ENCODE measurements around the gene ANGPTL2. TPM values are rescaled to one million over a fixed set of nuclear protein-coding genes. Genes with fewer than 3 reads are reported as not detected.

The ANGPTL2 gene
- total RNA-seq, 2 experiments from 2014 or later, result not detected

- intact Hi-C loops (cut with micrococcal nuclease; ENCODE audit: unreplicated experiment), result no loop called here
- Histone ChIP-seq H3K79me2 (ENCODE audit: insufficient read depth, low read depth, low read length) (no peaks in the 10 kb centered on the region), H3K4me3 (ENCODE audit: low read depth, low read length, poor library complexity, severe bottlenecking) (peak overlapping the region; percentile 7), H3K36me3 (ENCODE audit: insufficient read depth, low read length) (no peaks in the 10 kb centered on the region), H3K27ac (ENCODE audit: low read depth, low read length, poor library complexity, severe bottlenecking) (no peak overlapping the region), H3K9me3 (ENCODE audit: low read length) (no peaks in the 10 kb centered on the region), H2AFZ (ENCODE audit: low read length) (no peak overlapping the region), H3K4me1 (ENCODE audit: insufficient read depth, low read length, poor library complexity, severe bottlenecking) (peaks cover 69% of the 10 kb centered on the region), H4K20me1 (ENCODE audit: insufficient read depth, low read length) (no peaks in the 10 kb centered on the region), H3K9me2 (ENCODE audit: insufficient read depth, low read length) (no peaks in the 10 kb centered on the region), H3K4me2 (ENCODE audit: low read length) (peak overlapping the region; percentile 40)
- no TSS peak for BruUV-seq (replicated peaks)
- ChIA-PET POLR2A (interaction anchor here (0.5 kb wide), 1 partner anchor 1385 kb away, joined by 3 read pairs; no protein-coding TSS in a partner anchor), CTCF (ENCODE audit: unreplicated experiment) (no interaction called here)
- TF ChIP-seq EZH2phosphoT487 (IDR thresholded peaks at IDR 0.05; ENCODE audit: borderline replicate concordance, low read depth, low read length), result no peak
- no peak for TF ChIP-seq CTCF (conservative IDR thresholded peaks at IDR 0.05; ENCODE audit: low read length)
- no peak for DNase-seq (ENCODE audit: low spot score)
These were observed 40.5 kb upstream of the ANGPTL2 start for GRCh38 chr9:127162864-127163365.

- no peak for TF ChIP-seq EZH2phosphoT487 (IDR thresholded peaks at IDR 0.05; ENCODE audit: borderline replicate concordance, low read depth, low read length)
- Histone ChIP-seq H3K4me2 (ENCODE audit: low read length) (no peak overlapping the region), H3K9me3 (ENCODE audit: low read length) (no peaks in the 10 kb centered on the region), H3K79me2 (ENCODE audit: insufficient read depth, low read depth, low read length) (no peaks in the 10 kb centered on the region), H4K20me1 (ENCODE audit: insufficient read depth, low read length) (no peaks in the 10 kb centered on the region), H3K4me1 (ENCODE audit: insufficient read depth, low read length, poor library complexity, severe bottlenecking) (peaks cover 63% of the 10 kb centered on the region), H3K4me3 (ENCODE audit: low read depth, low read length, poor library complexity, severe bottlenecking) (no peak overlapping the region), H2AFZ (ENCODE audit: low read length) (no peak overlapping the region), H3K27ac (ENCODE audit: low read depth, low read length, poor library complexity, severe bottlenecking) (no peak overlapping the region), H3K9me2 (ENCODE audit: insufficient read depth, low read length) (no peaks in the 10 kb centered on the region), H3K36me3 (ENCODE audit: insufficient read depth, low read length) (no peaks in the 10 kb centered on the region)
- no TSS peak for BruUV-seq (replicated peaks)
- ChIA-PET CTCF (ENCODE audit: unreplicated experiment) (no interaction called here), POLR2A (interaction anchor here (0.6 kb wide), 1 partner anchor 15 kb away, joined by 3 read pairs; no protein-coding TSS in a partner anchor)
- DNase-seq (ENCODE audit: low spot score), result peak; percentile 14
- intact Hi-C loops (cut with micrococcal nuclease; ENCODE audit: unreplicated experiment), result no loop called here
These were observed 39.8 kb upstream of the ANGPTL2 start for GRCh38 chr9:127162046-127162863.

- Histone ChIP-seq H3K27ac (ENCODE audit: low read depth, low read length, poor library complexity, severe bottlenecking) (no peak overlapping the region), H3K9me3 (ENCODE audit: low read length) (no peaks in the 10 kb centered on the region), H3K36me3 (ENCODE audit: insufficient read depth, low read length) (no peaks in the 10 kb centered on the region), H3K4me3 (ENCODE audit: low read depth, low read length, poor library complexity, severe bottlenecking) (no peak overlapping the region), H3K79me2 (ENCODE audit: insufficient read depth, low read depth, low read length) (no peaks in the 10 kb centered on the region), H3K4me2 (ENCODE audit: low read length) (no peak overlapping the region), H3K9me2 (ENCODE audit: insufficient read depth, low read length) (no peaks in the 10 kb centered on the region), H2AFZ (ENCODE audit: low read length) (no peak overlapping the region), H4K20me1 (ENCODE audit: insufficient read depth, low read length) (no peaks in the 10 kb centered on the region), H3K4me1 (ENCODE audit: insufficient read depth, low read length, poor library complexity, severe bottlenecking) (peaks cover 52% of the 10 kb centered on the region)
- ChIA-PET POLR2A (interaction anchor here (0.5 kb wide), 1 partner anchor 182 kb away, joined by 3 read pairs; no protein-coding TSS in a partner anchor), CTCF (ENCODE audit: unreplicated experiment) (no interaction called here)
- DNase-seq (ENCODE audit: low spot score), result no peak
- intact Hi-C loops (cut with micrococcal nuclease; ENCODE audit: unreplicated experiment), result no loop called here
- no peak for TF ChIP-seq CTCF (conservative IDR thresholded peaks at IDR 0.05; ENCODE audit: low read length)
- no peak for TF ChIP-seq EZH2phosphoT487 (IDR thresholded peaks at IDR 0.05; ENCODE audit: borderline replicate concordance, low read depth, low read length)
- BruUV-seq (replicated peaks), result no TSS peak
These were observed 38.7 kb upstream of the ANGPTL2 start for GRCh38 chr9:127161081-127161624.
